SK-N-SH treated with all-trans-retinoic acid at 6 μM for 48 hours (cell line): ENCODE results near the gene RIC8B.

Source experiments
- ARNTL ChIP-seq: fragments of 450-650 bp; formaldehyde crosslinking; IDR thresholded peaks from 2 replicates; pipeline ENCODE4 v1.5.0; 2020; ENCODE audit warnings: low read depth, mild to moderate bottlenecking, moderate library complexity, borderline replicate concordance
- BACH2 ChIP-seq: fragments of 250-450 bp; sonication (Bioruptor Pico); IDR thresholded peaks from 2 replicates; pipeline ENCODE4 v1.9.0; 2021; ENCODE audit warnings: mild to moderate bottlenecking, borderline replicate concordance
- CSDC2 ChIP-seq: fragments of 250-450 bp; sonication (Bioruptor Pico); IDR thresholded peaks from 2 replicates; pipeline ENCODE4 v1.5.0; 2020; ENCODE audit warnings: mild to moderate bottlenecking, moderate library complexity
- GLIS3 ChIP-seq: fragments of 250-450 bp; sonication (Bioruptor Pico); IDR thresholded peaks from 2 replicates; pipeline ENCODE4 v1.5.0; 2020; ENCODE audit warnings: mild to moderate bottlenecking, moderate library complexity
- ISL1 ChIP-seq: fragments of 250-450 bp; sonication (Bioruptor Pico); IDR thresholded peaks from 2 replicates; pipeline ENCODE4 v2.1.2; 2022; ENCODE audit warnings: mild to moderate bottlenecking, moderate library complexity
- RARB ChIP-seq: fragments of 250-450 bp; sonication (Bioruptor Pico); IDR thresholded peaks from 2 replicates; pipeline ENCODE4 v1.8.0; 2021; ENCODE audit warnings: mild to moderate bottlenecking, moderate library complexity
- TCF4 ChIP-seq: fragments of 250-450 bp; sonication (Bioruptor Pico); IDR thresholded peaks from 2 replicates; pipeline ENCODE4 v1.8.0; 2021; ENCODE audit warnings: mild to moderate bottlenecking, moderate library complexity, borderline replicate concordance
- ZC3H10 ChIP-seq: fragments of 250-450 bp; sonication (Bioruptor Pico); IDR thresholded peaks from 2 replicates; pipeline ENCODE4 v1.5.1; 2021; ENCODE audit warnings: mild to moderate bottlenecking, moderate library complexity
- ZFP3 ChIP-seq: fragments of 250-450 bp; sonication (Bioruptor Pico); IDR thresholded peaks from 2 replicates; pipeline ENCODE4 v1.5.0; 2020; ENCODE audit warnings: mild to moderate bottlenecking, moderate library complexity
- ZFP30 ChIP-seq: fragments of 450-650 bp; formaldehyde crosslinking; IDR thresholded peaks from 2 replicates; pipeline ENCODE4 v1.5.0; 2022; ENCODE audit warnings: mild to moderate bottlenecking, moderate library complexity
- ZNF70 ChIP-seq: fragments of 450-650 bp; formaldehyde crosslinking; IDR thresholded peaks from 2 replicates; pipeline ENCODE4 v1.5.0; 2020; ENCODE audit warnings: mild to moderate bottlenecking, moderate library complexity
- TF ChIP-seq, protein P1 (sequence below): fragments of 250-450 bp; sonication (Bioruptor Pico); IDR thresholded peaks from 2 replicates; pipeline ENCODE4 v1.8.0; 2020; ENCODE audit warnings: mild to moderate bottlenecking, moderate library complexity, borderline replicate concordance
- TF ChIP-seq, protein P2 (sequence below): fragments of 250-450 bp; sonication (Bioruptor Pico); IDR thresholded peaks from 2 replicates; pipeline ENCODE4 v1.8.0; 2021; ENCODE audit warnings: low read depth, mild to moderate bottlenecking, moderate library complexity, borderline replicate concordance

DNA sequence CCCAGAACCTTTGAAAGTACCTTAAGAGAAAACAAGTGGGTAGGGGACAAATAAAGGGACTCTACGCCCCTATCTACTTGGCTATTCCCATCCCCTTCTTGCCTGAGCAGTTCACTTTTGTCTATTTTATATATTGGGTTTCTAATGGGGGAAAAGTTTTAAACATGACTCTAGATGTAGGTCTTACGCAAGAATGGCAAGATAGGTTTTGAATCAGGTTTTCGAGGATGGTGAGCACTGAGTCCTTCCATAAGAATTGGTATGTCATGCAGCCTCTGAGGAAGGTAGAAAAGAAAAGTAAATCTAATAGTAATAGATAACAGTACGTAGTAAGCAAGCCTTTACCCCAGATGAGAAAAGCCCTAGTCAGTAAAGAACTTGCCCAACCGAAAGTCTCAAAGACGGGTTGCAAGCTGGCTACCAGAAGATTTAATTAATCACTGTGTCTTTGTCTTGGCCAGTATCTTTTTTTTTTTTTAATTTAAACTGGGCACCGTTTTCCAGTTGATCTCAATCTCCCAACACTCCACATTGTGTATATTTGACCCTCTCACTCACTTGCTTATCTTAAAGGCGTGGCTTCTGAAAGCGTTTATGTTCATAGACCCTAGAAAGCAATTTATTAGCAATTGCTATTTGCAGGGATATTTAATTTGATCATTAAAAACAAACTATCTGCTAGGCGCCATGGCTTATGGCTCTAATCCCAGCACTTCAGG lies 94.7 kb downstream of the RIC8B start:
- no peak for TF ChIP-seq ZFP3 (CRISPR knock-in tag)
- no peak for TF ChIP-seq ARNTL
- TF ChIP-seq, protein P1, sequence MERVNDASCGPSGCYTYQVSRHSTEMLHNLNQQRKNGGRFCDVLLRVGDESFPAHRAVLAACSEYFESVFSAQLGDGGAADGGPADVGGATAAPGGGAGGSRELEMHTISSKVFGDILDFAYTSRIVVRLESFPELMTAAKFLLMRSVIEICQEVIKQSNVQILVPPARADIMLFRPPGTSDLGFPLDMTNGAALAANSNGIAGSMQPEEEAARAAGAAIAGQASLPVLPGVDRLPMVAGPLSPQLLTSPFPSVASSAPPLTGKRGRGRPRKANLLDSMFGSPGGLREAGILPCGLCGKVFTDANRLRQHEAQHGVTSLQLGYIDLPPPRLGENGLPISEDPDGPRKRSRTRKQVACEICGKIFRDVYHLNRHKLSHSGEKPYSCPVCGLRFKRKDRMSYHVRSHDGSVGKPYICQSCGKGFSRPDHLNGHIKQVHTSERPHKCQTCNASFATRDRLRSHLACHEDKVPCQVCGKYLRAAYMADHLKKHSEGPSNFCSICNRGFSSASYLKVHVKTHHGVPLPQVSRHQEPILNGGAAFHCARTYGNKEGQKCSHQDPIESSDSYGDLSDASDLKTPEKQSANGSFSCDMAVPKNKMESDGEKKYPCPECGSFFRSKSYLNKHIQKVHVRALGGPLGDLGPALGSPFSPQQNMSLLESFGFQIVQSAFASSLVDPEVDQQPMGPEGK (CRISPR knock-in tag) = no peak
- no peak for TF ChIP-seq ZC3H10 (CRISPR knock-in tag)
- TF ChIP-seq ZFP30 (CRISPR knock-in tag) = no peak
- TF ChIP-seq ISL1 (CRISPR knock-in tag) = no peak
- TF ChIP-seq ZNF70 (CRISPR knock-in tag) = no peak
- no peak for TF ChIP-seq TCF4 (CRISPR knock-in tag)
- TF ChIP-seq RARB = no peak
- no peak for TF ChIP-seq CSDC2
- TF ChIP-seq BACH2 (CRISPR knock-in tag) = no peak
- TF ChIP-seq, protein P2, sequence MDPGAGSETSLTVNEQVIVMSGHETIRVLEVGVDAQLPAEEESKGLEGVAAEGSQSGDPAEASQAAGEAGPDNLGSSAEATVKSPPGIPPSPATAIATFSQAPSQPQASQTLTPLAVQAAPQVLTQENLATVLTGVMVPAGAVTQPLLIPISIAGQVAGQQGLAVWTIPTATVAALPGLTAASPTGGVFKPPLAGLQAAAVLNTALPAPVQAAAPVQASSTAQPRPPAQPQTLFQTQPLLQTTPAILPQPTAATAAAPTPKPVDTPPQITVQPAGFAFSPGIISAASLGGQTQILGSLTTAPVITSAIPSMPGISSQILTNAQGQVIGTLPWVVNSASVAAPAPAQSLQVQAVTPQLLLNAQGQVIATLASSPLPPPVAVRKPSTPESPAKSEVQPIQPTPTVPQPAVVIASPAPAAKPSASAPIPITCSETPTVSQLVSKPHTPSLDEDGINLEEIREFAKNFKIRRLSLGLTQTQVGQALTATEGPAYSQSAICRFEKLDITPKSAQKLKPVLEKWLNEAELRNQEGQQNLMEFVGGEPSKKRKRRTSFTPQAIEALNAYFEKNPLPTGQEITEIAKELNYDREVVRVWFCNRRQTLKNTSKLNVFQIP (CRISPR knock-in tag) = no peak
- TF ChIP-seq GLIS3 (CRISPR knock-in tag) = no peak
